ENCODE measurements around the gene AUH. TPM values are rescaled to one million over a fixed set of nuclear protein-coding genes. Genes with fewer than 3 reads are reported as not detected.

AUH gene
- total RNA-seq, 2 donors from 2014 or later = 27.4 to 36.1 TPM

- H3K4me1 ChIP-seq (ENCODE audit: control insufficient read depth in 1 of 2, low read depth in 2 of 2) = peaks cover 15 to 45% of the 10 kb centered on the region in 2 donors
- H3K4me3 ChIP-seq = no peak overlapping the region
- H3K9me3 ChIP-seq = no peaks in the 10 kb centered on the region
- no peak overlapping the region for H3K27ac ChIP-seq
- TF ChIP-seq CTCF (IDR thresholded peaks at IDR 0.05) = no peak
- no peaks in the 10 kb centered on the region for H3K27me3 ChIP-seq (replicated peaks; ENCODE audit: insufficient read depth)
- ATAC-seq (ENCODE audit: insufficient number of reproducible peaks, low FRiP score, low read depth) = no peak
- no peak for DNase-seq (ENCODE audit: low spot score)
- no peaks in the 10 kb centered on the region for H3K36me3 ChIP-seq
Measured at GRCh38 chr9:91190062-91190461, 171.7 kb downstream of the AUH start.

- DNase-seq (ENCODE audit: low spot score) = no peak
- Histone ChIP-seq H3K4me3 (no peak overlapping the region), H3K27ac (no peak overlapping the region), H3K4me1 (ENCODE audit: control insufficient read depth in 1 of 2, low read depth in 2 of 2) (peaks cover 11 to 34% of the 10 kb centered on the region in 2 donors), H3K36me3 (no peaks in the 10 kb centered on the region), H3K9me3 (no peaks in the 10 kb centered on the region), H3K27me3 (replicated peaks; ENCODE audit: insufficient read depth) (no peaks in the 10 kb centered on the region)
- no peak for ATAC-seq (ENCODE audit: insufficient number of reproducible peaks, low FRiP score, low read depth)
- no peak for TF ChIP-seq CTCF (IDR thresholded peaks at IDR 0.05)
Measured at GRCh38 chr9:91188719-91189590, 172.8 kb downstream of the AUH start.

- H3K27ac ChIP-seq = peak overlapping the region in 1 of 2 donors; percentile 31
- ATAC-seq (ENCODE audit: insufficient number of reproducible peaks, low FRiP score, low read depth) (no peak), DNase-seq (ENCODE audit: low spot score) (no peak)
- TF ChIP-seq CTCF (IDR thresholded peaks at IDR 0.05) = no peak
- no peaks in the 10 kb centered on the region for H3K9me3 ChIP-seq
- no peaks in the 10 kb centered on the region for H3K36me3 ChIP-seq
- H3K4me3 ChIP-seq = no peak overlapping the region
- no peaks in the 10 kb centered on the region for H3K27me3 ChIP-seq (replicated peaks; ENCODE audit: insufficient read depth)
- peaks cover 11 to 28% of the 10 kb centered on the region in 2 donors for H3K4me1 ChIP-seq (ENCODE audit: control insufficient read depth in 1 of 2, low read depth in 2 of 2)
Measured at GRCh38 chr9:91187965-91188344, 173.8 kb downstream of the AUH start.

- Histone ChIP-seq H3K4me3 (no peak overlapping the region), H3K4me1 (ENCODE audit: control insufficient read depth in 1 of 2, low read depth in 2 of 2) (peaks cover 9 to 25% of the 10 kb centered on the region in 2 donors), H3K27ac (peak overlapping the region in 1 of 2 donors; percentile 31), H3K9me3 (no peaks in the 10 kb centered on the region), H3K27me3 (replicated peaks; ENCODE audit: insufficient read depth) (no peaks in the 10 kb centered on the region), H3K36me3 (no peaks in the 10 kb centered on the region)
- TF ChIP-seq CTCF (IDR thresholded peaks at IDR 0.05) = no peak
- DNase-seq (ENCODE audit: low spot score) = no peak
- no peak for ATAC-seq (ENCODE audit: insufficient number of reproducible peaks, low FRiP score, low read depth)
Measured at GRCh38 chr9:91187311-91187964, 174.3 kb downstream of the AUH start.

- no peak overlapping the region for H3K4me3 ChIP-seq
- no peak overlapping the region for H3K27ac ChIP-seq
- peaks cover under 1 to 18% of the 10 kb centered on the region in 2 donors for H3K4me1 ChIP-seq (ENCODE audit: control insufficient read depth in 1 of 2, low read depth in 2 of 2)
- DNase-seq (ENCODE audit: low spot score) = no peak
- no peaks in the 10 kb centered on the region for H3K36me3 ChIP-seq
- no peak for ATAC-seq (ENCODE audit: insufficient number of reproducible peaks, low FRiP score, low read depth)
- no peaks in the 10 kb centered on the region for H3K9me3 ChIP-seq
- no peaks in the 10 kb centered on the region for H3K27me3 ChIP-seq (replicated peaks; ENCODE audit: insufficient read depth)
- no peak for TF ChIP-seq CTCF (IDR thresholded peaks at IDR 0.05)
Measured at GRCh38 chr9:91186632-91187108, 175.0 kb downstream of the AUH start.

Measured in thoracic aorta (tissue), 2 donors.